Upper lobe of right lung (tissue), 1 donor: ENCODE measurements around the gene TRIM38. TPM values are rescaled to one million over a fixed set of nuclear protein-coding genes. Genes with fewer than 3 reads are reported as not detected.

ENCODE experiments used
- ATAC-seq: fragments of 200-7000 bp; cut with Tn5 transposase; one replicate; pipeline ENCODE4 v1.9.1; 2020; ENCODE audit warnings: mild to moderate bottlenecking, moderate library complexity
- DNase-seq: peaks from one replicate; pipeline ENCODE4 v3.0.0-alpha.2; 2020
- H3K27ac ChIP-seq: fragments of 200-600 bp; one replicate; pipeline ENCODE4 v1.8.0; 2022
- H3K27me3 ChIP-seq: fragments of 200-600 bp; one replicate; pipeline ENCODE4 v1.8.0; 2022; ENCODE audit warnings: mild to moderate bottlenecking
- H3K36me3 ChIP-seq: fragments of 200-600 bp; one replicate; pipeline ENCODE4 v1.8.0; 2022
- H3K4me1 ChIP-seq: fragments of 200-600 bp; one replicate; pipeline ENCODE4 v1.8.0; 2022
- H3K4me3 ChIP-seq: fragments of 200-600 bp; one replicate; pipeline ENCODE4 v1.8.0; 2022; ENCODE audit warnings: mild to moderate bottlenecking
- H3K9me3 ChIP-seq: fragments of 200-600 bp; one replicate; pipeline ENCODE4 v1.8.0; 2022
- CTCF ChIP-seq: fragments of 200-600 bp; IDR thresholded peaks from one replicate; pipeline ENCODE4 v1.8.0; 2022; ENCODE audit warnings: antibody characterized with exemption
- intact Hi-C: fragments of 100-400 bp; cut with DNase I; formaldehyde crosslinking; loops from one replicate; pipeline ENCODE4 v1.11.0; 2022
- total RNA-seq: library from RNA; stranded (reverse); fragmentation: NEBNext Ultra II Directional; extraction: Animal tissue kit (Norgen Biotek cat#: 25700); gene quantifications from one replicate; pipeline ENCODE4 v1.2.1, GENCODE V29; 2021
- donor health status: DM: no; HTN: yes; CAD: no; lungs with severe emphysema.

Gene TRIM38
- total RNA-seq, 1 donor from 2014 or later: 18.0 TPM

GRCh38 chr6:25980935-25981334 lies 18.3 kb downstream of the TRIM38 start:
- ATAC-seq (peak; percentile 63), DNase-seq (no peak)
- Histone ChIP-seq H3K36me3 (peaks cover 97% of the 10 kb centered on the region), H3K4me3 (no peak overlapping the region), H3K4me1 (no peaks in the 10 kb centered on the region), H3K9me3 (no peaks in the 10 kb centered on the region), H3K27ac (no peak overlapping the region), H3K27me3 (no peaks in the 10 kb centered on the region)
- intact Hi-C loops: no loop called here
- no peak for TF ChIP-seq CTCF

GRCh38 chr6:25981568-25982263 lies 19.1 kb downstream of the TRIM38 start:
- Histone ChIP-seq H3K27me3 (no peaks in the 10 kb centered on the region), H3K4me3 (no peak overlapping the region), H3K4me1 (no peaks in the 10 kb centered on the region), H3K27ac (no peak overlapping the region), H3K36me3 (peaks cover 89% of the 10 kb centered on the region), H3K9me3 (no peaks in the 10 kb centered on the region)
- ATAC-seq (no peak), DNase-seq (no peak)
- no peak for TF ChIP-seq CTCF
- intact Hi-C loops: no loop called here

GRCh38 chr6:25984265-25984664 lies 21.7 kb downstream of the TRIM38 start:
- no peak for DNase-seq
- Histone ChIP-seq H3K9me3 (no peaks in the 10 kb centered on the region), H3K4me1 (no peaks in the 10 kb centered on the region), H3K36me3 (peaks cover 82% of the 10 kb centered on the region), H3K27ac (no peak overlapping the region), H3K27me3 (no peaks in the 10 kb centered on the region), H3K4me3 (no peak overlapping the region)
- TF ChIP-seq CTCF: no peak
- no peak for ATAC-seq
- intact Hi-C loops: no loop called here

- intact Hi-C loops: no loop called here
- no peak for TF ChIP-seq CTCF
- no peaks in the 10 kb centered on the region for H3K9me3 ChIP-seq
- H3K4me3 ChIP-seq: no peak overlapping the region
- DNase-seq: no peak
- peaks cover 48% of the 10 kb centered on the region for H3K36me3 ChIP-seq
- peaks cover 6% of the 10 kb centered on the region for H3K4me1 ChIP-seq
- no peak for ATAC-seq
- no peak overlapping the region for H3K27ac ChIP-seq
- no peaks in the 10 kb centered on the region for H3K27me3 ChIP-seq
Measured at GRCh38 chr6:25987845-25988244, 25.2 kb downstream of the TRIM38 start.

GRCh38 chr6:25990172-25990873 lies 27.7 kb downstream of the TRIM38 start:
- Histone ChIP-seq H3K27ac (no peak overlapping the region), H3K4me3 (no peak overlapping the region), H3K9me3 (no peaks in the 10 kb centered on the region), H3K36me3 (peaks cover 23% of the 10 kb centered on the region), H3K4me1 (peaks cover 16% of the 10 kb centered on the region), H3K27me3 (no peaks in the 10 kb centered on the region)
- no peak for TF ChIP-seq CTCF
- no peak for ATAC-seq
- no peak for DNase-seq
- intact Hi-C loops: no loop called here
